Breast epithelium (tissue), 3 donors: ENCODE data around the gene PRKRIP1.

ENCODE experiments used
- POLR2A ChIP-seq: fragments of 450-650 bp; IDR thresholded peaks from one replicate; pipeline ENCODE4 v1.6.1; 2016; ENCODE audit warnings: antibody characterized with exemption, mild to moderate bottlenecking, moderate library complexity
- POLR2AphosphoS5 ChIP-seq, 3 donors: sonication (generic); formaldehyde crosslinking; IDR thresholded peaks; one replicate each; pipeline ENCODE4 v1.6.1; 2017; ENCODE audit warnings: antibody characterized with exemption in 3 of 3
- TF ChIP-seq, protein P1 (sequence below), 3 donors: fragments of 450-650 bp; IDR thresholded peaks; one replicate each; pipeline ENCODE4 v1.5.1; 2016 to 2017; ENCODE audit warnings: antibody characterized with exemption in 3 of 3, mild to moderate bottlenecking in 3 of 3, moderate library complexity in 3 of 3

- TF ChIP-seq, protein P1, sequence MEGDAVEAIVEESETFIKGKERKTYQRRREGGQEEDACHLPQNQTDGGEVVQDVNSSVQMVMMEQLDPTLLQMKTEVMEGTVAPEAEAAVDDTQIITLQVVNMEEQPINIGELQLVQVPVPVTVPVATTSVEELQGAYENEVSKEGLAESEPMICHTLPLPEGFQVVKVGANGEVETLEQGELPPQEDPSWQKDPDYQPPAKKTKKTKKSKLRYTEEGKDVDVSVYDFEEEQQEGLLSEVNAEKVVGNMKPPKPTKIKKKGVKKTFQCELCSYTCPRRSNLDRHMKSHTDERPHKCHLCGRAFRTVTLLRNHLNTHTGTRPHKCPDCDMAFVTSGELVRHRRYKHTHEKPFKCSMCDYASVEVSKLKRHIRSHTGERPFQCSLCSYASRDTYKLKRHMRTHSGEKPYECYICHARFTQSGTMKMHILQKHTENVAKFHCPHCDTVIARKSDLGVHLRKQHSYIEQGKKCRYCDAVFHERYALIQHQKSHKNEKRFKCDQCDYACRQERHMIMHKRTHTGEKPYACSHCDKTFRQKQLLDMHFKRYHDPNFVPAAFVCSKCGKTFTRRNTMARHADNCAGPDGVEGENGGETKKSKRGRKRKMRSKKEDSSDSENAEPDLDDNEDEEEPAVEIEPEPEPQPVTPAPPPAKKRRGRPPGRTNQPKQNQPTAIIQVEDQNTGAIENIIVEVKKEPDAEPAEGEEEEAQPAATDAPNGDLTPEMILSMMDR (IDR thresholded peaks at IDR 0.05) = no peak
- TF ChIP-seq POLR2A (no peak), POLR2AphosphoS5 (IDR thresholded peaks at IDR 0.05) (no peak)
Observed at GRCh38 chr7:102431617-102432298, 35.6 kb downstream of the PRKRIP1 start.
